ENCODE measurements around the gene MICB.
A peak's percentile ranks its signal among the peaks of the same experiment; 100 is the strongest.

Gene MICB

GRCh38 chr6:31541059-31541657, 43.2 kb downstream of the MICB start:
- DNase-seq (ENCODE audit: low read depth, low spot score) = peak; percentile 45

- peak; percentile 90 for DNase-seq (ENCODE audit: low read depth, low spot score)
Observed at GRCh38 chr6:31541658-31542521, 43.9 kb downstream of the MICB start, which contains the start of gene DDX39B. DDX39B (minus strand) TSS chr6:31542003; CDS start chr6:31540532, 1,471 bp downstream.

- DNase-seq (ENCODE audit: low read depth, low spot score) = no peak
Observed at GRCh38 chr6:31543639-31544038, 45.7 kb downstream of the MICB start.

GRCh38 chr6:31544676-31545075, 46.7 kb downstream of the MICB start:
- DNase-seq (ENCODE audit: low read depth, low spot score) = no peak

- DNase-seq (ENCODE audit: low read depth, low spot score) = no peak
Observed at GRCh38 chr6:31545291-31545690, 47.3 kb downstream of the MICB start.

- peak; percentile 74 for DNase-seq (ENCODE audit: low read depth, low spot score)
Observed at GRCh38 chr6:31546339-31546957, 48.5 kb downstream of the MICB start, which contains the start of gene ATP6V1G2. ATP6V1G2 (minus strand) TSS chr6:31546608; CDS start chr6:31546559, 49 bp downstream.

GRCh38 chr6:31546958-31547726, 49.2 kb downstream of the MICB start, which contains the start of gene NFKBIL1:
NFKBIL1 (plus strand) TSS chr6:31547608; CDS start chr6:31547695, 87 bp downstream.
- peak; percentile 81 for DNase-seq (ENCODE audit: low read depth, low spot score)

- no peak for DNase-seq (ENCODE audit: low read depth, low spot score)
Observed at GRCh38 chr6:31547727-31548543, 50.0 kb downstream of the MICB start.

GRCh38 chr6:31548544-31548873, 50.6 kb downstream of the MICB start:
- DNase-seq (ENCODE audit: low read depth, low spot score) = no peak

GRCh38 chr6:31551371-31551770, 53.4 kb downstream of the MICB start:
- DNase-seq (ENCODE audit: low read depth, low spot score) = peak; percentile 38

- DNase-seq (ENCODE audit: low read depth, low spot score) = no peak
Observed at GRCh38 chr6:31556307-31556706, 58.4 kb downstream of the MICB start.

GRCh38 chr6:31557443-31558317, 59.7 kb downstream of the MICB start:
- DNase-seq (ENCODE audit: low read depth, low spot score) = no peak

- no peak for DNase-seq (ENCODE audit: low read depth, low spot score)
Observed at GRCh38 chr6:31558318-31558625, 60.3 kb downstream of the MICB start.

GRCh38 chr6:31558631-31559500, 60.9 kb downstream of the MICB start:
- DNase-seq (ENCODE audit: low read depth, low spot score) = peak; percentile 47

- DNase-seq (ENCODE audit: low read depth, low spot score) = no peak
Observed at GRCh38 chr6:31559606-31559957, 61.6 kb downstream of the MICB start.

- DNase-seq (ENCODE audit: low read depth, low spot score) = no peak
Observed at GRCh38 chr6:31559958-31560696, 62.2 kb downstream of the MICB start.

GRCh38 chr6:31560697-31561058, 62.7 kb downstream of the MICB start:
- DNase-seq (ENCODE audit: low read depth, low spot score) = no peak

All from activated CD4-positive, CD25-positive, alpha-beta regulatory T cell treated with anti-CD3 and anti-CD28 coated beads, Interleukin-2, amount 50 U/mL, for 16 hours (primary cell).